Heart left ventricle (tissue), 16 donors: Measurements from ENCODE around the gene NLGN2. TPM values are rescaled to one million over a fixed set of nuclear protein-coding genes. Genes with fewer than 3 reads are reported as not detected.

Experiments
- ATAC-seq, 4 donors: fragments of 200-7000 bp; cut with Tn5 transposase; one replicate each; pipeline ENCODE4 v1.9.1; 2020 to 2022; ENCODE audit warnings: moderate library complexity in 4 of 4, mild to moderate bottlenecking in 3 of 4, moderate number of reproducible peaks in 1 of 4
- DNase-seq, 5 donors: peaks; one replicate each; pipeline ENCODE4 v3.0.0-alpha.2; 2020
- H3K27ac ChIP-seq, 12 donors: fragments of 200-600 bp; sonication (generic) in 4 of 12; one replicate each; pipeline versions ENCODE4 v1.5.0 to v1.8.0; 2016 to 2022; ENCODE audit warnings: mild to moderate bottlenecking in 2 of 12
- H3K27me3 ChIP-seq, 9 donors: fragments of 200-600 bp; sonication (generic) in 2 of 9; one replicate each; pipeline versions ENCODE4 v1.5.1 to v1.8.0; 2016 to 2022; ENCODE audit warnings: mild to moderate bottlenecking in 3 of 9
- H3K36me3 ChIP-seq, 9 donors: fragments of 200-600 bp; sonication (generic) in 2 of 9; one replicate each; pipeline versions ENCODE4 v1.5.0 to v1.8.0; 2018 to 2022; ENCODE audit warnings: mild to moderate bottlenecking in 2 of 9
- H3K4me1 ChIP-seq, 12 donors: fragments of 200-600 bp; sonication (generic) in 4 of 12; one replicate each; pipeline versions ENCODE4 v1.5.0 to v1.8.0; 2016 to 2022; ENCODE audit warnings: mild to moderate bottlenecking in 3 of 12
- H3K4me3 ChIP-seq, 12 donors: fragments of 200-600 bp; sonication (generic) in 4 of 12; one replicate each; pipeline versions ENCODE4 v1.5.0 to v1.8.0; 2017 to 2022; ENCODE audit warnings: mild to moderate bottlenecking in 9 of 12, moderate library complexity in 4 of 12
- H3K9me3 ChIP-seq, 12 donors: fragments of 200-600 bp; sonication (generic) in 4 of 12; one replicate each; pipeline versions ENCODE4 v1.5.0 to v1.8.0; 2016 to 2022; ENCODE audit warnings: mild to moderate bottlenecking in 1 of 12
- POLR2A ChIP-seq, 2 donors: fragments of 450-650 bp; IDR thresholded peaks; one replicate each; pipeline ENCODE4 v1.6.1; 2017; ENCODE audit warnings: antibody characterized with exemption in 2 of 2, mild to moderate bottlenecking in 2 of 2, moderate library complexity in 2 of 2
- WGBS, 4 donors: extraction: QIAGEN DNeasy Blood & Tissue Kit in 2 of 4; methylation state at CpG; one replicate each; pipeline versions ENCODE4 v1.1.5 to v1.1.7; 2013 to 2018; 5-methylcytosine and 5-hydroxymethylcytosine counted together
- intact Hi-C, 10 donors: fragments of 100-400 bp; cut with DNase I; formaldehyde crosslinking; loops; one replicate each; pipeline versions ENCODE4 v1.11.1 to v1.14.2; 2022
- polyA plus RNA-seq, 2 donors: library from polyadenylated mRNA; stranded (reverse); fragments of 200-250 nt; gene quantifications; one replicate each; pipeline ENCODE4 v1.2.3, GENCODE V29; 2013
- total RNA-seq, 9 donors: library from RNA; depleted of rRNA in 2 of 9; stranded (reverse); fragments of >200 nt in 2 of 9; fragmentation: NEBNext Ultra II Directional in 3 of 9; extraction: Animal tissue kit (Norgen Biotek cat#: 25700) in 3 of 9; gene quantifications; one replicate each; pipeline versions ENCODE4 v1.1.0 to v1.2.4, GENCODE V29; 2016 to 2023
- TF ChIP-seq, protein P1 (sequence below), 12 donors: fragments of 200-600 bp; sonication (generic) in 4 of 12; IDR thresholded peaks; one replicate each; pipeline versions ENCODE4 v1.5.0 to v1.8.0; 2018 to 2022; ENCODE audit warnings: antibody characterized with exemption in 12 of 12, mild to moderate bottlenecking in 5 of 12
- donor health status: ischemic (EF 13 %, LVEDD 7.1; RV severe dilation, severe dysfunction).
- donor health status: healthy with polysubstance abuse.
- donor health status: DM: no; HTN: yes; CAD: no.
- donor health status: DM: no; HTN: no; CAD: no.
- donor health status: ischemic (EF 25% LVEDD 6.9; RV normal size, moderate dysfunction).
- donor health status: ischemic (EF 25% LVEDD 5.7; RV mildly dilated, moderate dysfunction).
- donor health status: healthy.
- donor health status: DM: yes; HTN: yes; CAD: no.
- donor health status: ischemic (EF 35%, LVEDD 5.7; RV mildly dilated, moderate dysfunction).
- donor health status: nonischemic (EF 11% LVEDD 7.7; RV severe dilation, severe dysfunction).
- donor health status: DM: yes; HTN: yes; CAD: no.
- donor health status: PGD.
- donor health status: ischemic (EF 29% LVEDD 5.4; RV normal size, mild dysfunction).
- donor health status: nonischemic (EF 23%, LVEDD 6.1; RV moderate dilation, normal function).

Gene NLGN2
- total and polyA plus RNA-seq, 11 donors: 3.5 to 12.9 (median 7.3) TPM

DNA sequence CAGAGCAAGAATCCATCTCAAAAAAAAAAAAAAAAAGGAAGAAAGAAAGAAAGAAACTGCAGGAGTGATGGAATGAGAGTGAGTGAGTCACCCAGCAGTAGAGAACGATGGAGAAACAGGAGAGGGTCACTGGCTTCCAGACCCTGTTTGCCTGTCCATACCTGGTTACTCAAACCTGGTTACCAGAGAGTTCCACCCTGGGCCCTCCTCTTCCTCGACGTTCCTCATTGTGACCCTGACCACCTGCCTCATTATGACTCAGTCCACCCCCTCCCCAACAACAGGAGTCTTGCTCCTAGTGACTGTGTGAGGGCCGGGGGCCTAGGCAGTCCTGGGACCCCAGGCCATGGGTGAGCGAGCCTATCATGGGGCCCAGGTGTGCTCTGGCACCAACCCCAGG is 20.9 kb downstream of the NLGN2 start, which contains the start of gene SPEM3:
TSS of gene SPEM3 (plus strand) at position 301 of the 400 bp plus-strand sequence. CDS start at position 347, 46 bp downstream.
- peak in 1 of 5 donors; percentile 8 for DNase-seq
- no peak within 1 kb of the TSS for H3K27ac ChIP-seq
- intact Hi-C loops: loop anchor here in 1 of 10 donors (10.0 kb wide), 1 partner anchor 54 kb away; no protein-coding TSS in a partner anchor
- H3K4me1 ChIP-seq: no peaks in the 10 kb centered on the region
- WGBS, 4 donors: 69 to 86% (median 78%) methylated on average over 3 to 5 of the region's 5 CpGs
- no peaks in the 10 kb centered on the region for H3K36me3 ChIP-seq
- H3K9me3 ChIP-seq: no peaks in the 10 kb centered on the region
- no peak for ATAC-seq
- no peak for TF ChIP-seq POLR2A (IDR thresholded peaks at IDR 0.05)
- TF ChIP-seq, protein P1, sequence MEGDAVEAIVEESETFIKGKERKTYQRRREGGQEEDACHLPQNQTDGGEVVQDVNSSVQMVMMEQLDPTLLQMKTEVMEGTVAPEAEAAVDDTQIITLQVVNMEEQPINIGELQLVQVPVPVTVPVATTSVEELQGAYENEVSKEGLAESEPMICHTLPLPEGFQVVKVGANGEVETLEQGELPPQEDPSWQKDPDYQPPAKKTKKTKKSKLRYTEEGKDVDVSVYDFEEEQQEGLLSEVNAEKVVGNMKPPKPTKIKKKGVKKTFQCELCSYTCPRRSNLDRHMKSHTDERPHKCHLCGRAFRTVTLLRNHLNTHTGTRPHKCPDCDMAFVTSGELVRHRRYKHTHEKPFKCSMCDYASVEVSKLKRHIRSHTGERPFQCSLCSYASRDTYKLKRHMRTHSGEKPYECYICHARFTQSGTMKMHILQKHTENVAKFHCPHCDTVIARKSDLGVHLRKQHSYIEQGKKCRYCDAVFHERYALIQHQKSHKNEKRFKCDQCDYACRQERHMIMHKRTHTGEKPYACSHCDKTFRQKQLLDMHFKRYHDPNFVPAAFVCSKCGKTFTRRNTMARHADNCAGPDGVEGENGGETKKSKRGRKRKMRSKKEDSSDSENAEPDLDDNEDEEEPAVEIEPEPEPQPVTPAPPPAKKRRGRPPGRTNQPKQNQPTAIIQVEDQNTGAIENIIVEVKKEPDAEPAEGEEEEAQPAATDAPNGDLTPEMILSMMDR (IDR thresholded peaks at IDR 0.05): no peak
- no peaks in the 10 kb centered on the region for H3K27me3 ChIP-seq
- H3K4me3 ChIP-seq: no peak within 1 kb of the TSS

DNA sequence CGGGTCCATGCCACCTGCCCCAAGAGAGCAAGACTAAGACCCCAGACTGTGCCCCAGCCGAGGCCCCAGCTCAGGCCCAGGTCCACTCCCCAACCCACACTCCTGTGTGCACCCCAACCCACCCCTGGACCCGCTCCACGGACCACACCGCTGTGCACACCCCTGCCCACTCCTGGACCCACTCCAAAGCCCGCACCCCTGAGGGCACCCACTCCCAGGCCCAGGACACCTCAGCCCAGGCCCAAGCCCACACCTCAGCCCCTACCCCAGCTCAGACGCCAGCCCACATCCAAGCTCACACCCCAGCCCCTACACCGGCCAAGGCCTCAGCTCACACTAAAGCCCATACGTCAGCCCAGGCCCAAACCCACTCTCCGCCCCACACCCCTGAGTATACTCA is 22.1 kb downstream of the NLGN2 start:
- intact Hi-C loops: loop anchor here in 2 of 10 donors (10.0 kb wide), 3 partner anchors 55 to 75 kb away; partner anchors contain the start of genes KCTD11 (in 1 of the 2), POLR2A (in 1 of the 2), SLC35G6 (in 1 of the 2) and TMEM95 (in 1 of the 2)
- no peak for ATAC-seq
- TF ChIP-seq POLR2A (IDR thresholded peaks at IDR 0.05): no peak
- TF ChIP-seq, protein P1 (IDR thresholded peaks at IDR 0.05): no peak
- H3K4me1 ChIP-seq: peaks cover 0 to 2% (median 0%) of the 10 kb centered on the region in 12 donors
- WGBS, 4 donors: 90 to 94% (median 92%) methylated on average over 10 of the region's 10 CpGs
- no peaks in the 10 kb centered on the region for H3K9me3 ChIP-seq
- H3K36me3 ChIP-seq: no peaks in the 10 kb centered on the region
- H3K27ac ChIP-seq: no peak overlapping the region
- H3K4me3 ChIP-seq: no peak overlapping the region
- peak in 1 of 5 donors; percentile 23 for DNase-seq
- no peaks in the 10 kb centered on the region for H3K27me3 ChIP-seq

DNA sequence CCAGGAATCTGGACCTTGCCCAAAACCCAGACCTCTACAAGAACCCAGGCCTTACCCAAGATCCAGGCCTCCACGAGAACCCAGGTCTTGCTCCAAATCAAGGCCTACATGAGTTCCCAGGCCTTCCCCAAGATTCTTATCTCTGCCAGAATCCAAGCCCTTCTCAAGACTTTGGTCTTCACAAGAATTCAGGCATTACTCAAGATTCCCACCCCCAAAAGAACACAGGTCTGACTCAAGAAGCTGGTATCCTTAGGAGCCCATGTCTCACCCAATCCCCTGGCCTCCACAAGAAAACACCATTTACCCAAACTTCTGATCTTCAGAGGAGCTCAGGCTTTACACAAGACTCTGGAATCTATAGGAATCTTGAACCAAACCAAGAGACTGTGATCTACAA is 23.6 kb downstream of the NLGN2 start:
- no peak overlapping the region for H3K27ac ChIP-seq
- no peaks in the 10 kb centered on the region for H3K9me3 ChIP-seq
- intact Hi-C loops: loop anchor here in 1 of 10 donors (10.0 kb wide), 2 partner anchors 54 to 76 kb away; partner anchors contain the start of genes KCTD11, POLR2A, SLC35G6 and TMEM95
- ATAC-seq (no peak), DNase-seq (peak in 1 of 5 donors; percentile 16)
- WGBS, 4 donors: 74 to 100% (median 91%) methylated on average over 1 of the region's 1 CpG
- peaks cover 0 to 16% (median 9%) of the 10 kb centered on the region in 12 donors for H3K4me1 ChIP-seq
- H3K4me3 ChIP-seq: no peak overlapping the region
- H3K27me3 ChIP-seq: peaks cover 0 to 3% (median 0%) of the 10 kb centered on the region in 9 donors
- TF ChIP-seq POLR2A (IDR thresholded peaks at IDR 0.05): no peak
- TF ChIP-seq, protein P1 (IDR thresholded peaks at IDR 0.05): no peak
- no peaks in the 10 kb centered on the region for H3K36me3 ChIP-seq

DNA sequence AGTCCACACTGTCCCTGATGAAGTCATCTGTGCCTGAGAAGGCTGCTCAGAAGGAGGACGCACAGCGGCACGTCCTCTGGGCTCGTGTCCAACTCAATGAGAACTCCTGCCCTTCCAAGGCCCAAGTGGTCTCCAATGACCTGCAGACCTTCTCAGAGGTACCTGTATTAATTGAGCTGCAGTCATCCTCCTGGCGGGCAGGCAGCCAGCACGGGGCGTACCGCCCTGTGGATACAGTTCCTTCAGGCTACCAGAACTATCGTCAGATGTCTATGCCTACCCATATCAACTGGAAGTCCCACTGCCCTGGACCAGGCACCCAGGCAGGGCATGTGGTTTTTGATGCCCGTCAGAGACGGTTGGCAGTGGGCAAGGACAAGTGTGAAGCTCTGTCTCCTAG is 24.7 kb downstream of the NLGN2 start:
- Histone ChIP-seq H3K4me3 (no peak overlapping the region), H3K36me3 (no peaks in the 10 kb centered on the region), H3K4me1 (peaks cover 4 to 26% (median 19%) of the 10 kb centered on the region in 12 donors), H3K9me3 (no peaks in the 10 kb centered on the region), H3K27me3 (peaks cover 0 to 11% (median 0%) of the 10 kb centered on the region in 9 donors), H3K27ac (no peak overlapping the region)
- WGBS, 4 donors: 89 to 92% (median 91%) methylated on average over 11 of the region's 11 CpGs
- DNase-seq: peak in 1 of 5 donors; percentile 17
- TF ChIP-seq, protein P1 (IDR thresholded peaks at IDR 0.05): no peak
- no peak for TF ChIP-seq POLR2A (IDR thresholded peaks at IDR 0.05)
- no peak for ATAC-seq
- intact Hi-C loops: loop anchor here in 1 of 10 donors (10.0 kb wide), 2 partner anchors 53 to 77 kb away; partner anchors contain the start of genes KCTD11, POLR2A, SLC35G6 and TMEM95
